HCT116 (cell line): ENCODE measurements around the gene NOA1.

Experiments
- CBX3 ChIP-seq: IDR thresholded peaks from 2 replicates; pipeline ENCODE4 v1.6.1; 2012; ENCODE audit warnings: low read depth
- ELF1 ChIP-seq: IDR thresholded peaks from 2 replicates; pipeline ENCODE4 v1.6.1; 2012; ENCODE audit warnings: low read depth, borderline replicate concordance
- EZH2 ChIP-seq: fragments of 200-600 bp; sonication (generic); IDR thresholded peaks from 2 replicates; pipeline ENCODE4 v1.6.1; 2017; ENCODE audit warnings: antibody characterized with exemption, mixed run types
- FOSL1 ChIP-seq: IDR thresholded peaks from 2 replicates; pipeline ENCODE4 v1.6.1; 2012; ENCODE audit warnings: low read depth
- POLR2A ChIP-seq: IDR thresholded peaks from 2 replicates; pipeline ENCODE4 v1.7.0; 2011; ENCODE audit warnings: borderline replicate concordance; ENCODE audit not compliant: insufficient read depth, insufficient read length; ENCODE audit errors: extremely low read depth
- POLR2AphosphoS5 ChIP-seq: IDR thresholded peaks from 2 replicates; pipeline ENCODE4 v1.6.1; 2011; ENCODE audit warnings: mild to moderate bottlenecking, low read depth, low read length, moderate library complexity
- RAD21 ChIP-seq: IDR thresholded peaks from 2 replicates; pipeline ENCODE4 v1.6.1; 2012; ENCODE audit warnings: low read depth, mild to moderate bottlenecking
- SIN3A ChIP-seq: IDR thresholded peaks from 2 replicates; pipeline ENCODE4 v1.6.1; 2012; ENCODE audit warnings: low read depth
- ZNF274 ChIP-seq: fragments of 200-500 bp; sonication (Bioruptor generic); IDR thresholded peaks from 2 replicates; pipeline ENCODE4 v1.6.1; 2014; ENCODE audit warnings: mild to moderate bottlenecking, low read depth, low read length, inconsistent platforms
- TF ChIP-seq, protein P1 (sequence below), 3 experiments: fragments of 200-600 bp in 1 of 3; sonication (generic) in 1 of 3; IDR thresholded peaks in 2 of 3; conservative IDR thresholded peaks in 1 of 3; 2 replicates each; pipeline ENCODE4 v1.5.1; 2012 to 2017; ENCODE audit warnings: low read depth in 2 of 3, low read length in 2 of 3, antibody characterized with exemption in 1 of 3, borderline replicate concordance in 1 of 3, control low read depth in 1 of 3, mild to moderate bottlenecking in 1 of 3, mixed read lengths in 1 of 3, mixed run types in 1 of 3, moderate library complexity in 1 of 3; ENCODE audit not compliant: insufficient read depth in 1 of 3
- TF ChIP-seq, protein P2 (sequence below): IDR thresholded peaks from 2 replicates; pipeline ENCODE4 v1.6.1; 2012

DNA sequence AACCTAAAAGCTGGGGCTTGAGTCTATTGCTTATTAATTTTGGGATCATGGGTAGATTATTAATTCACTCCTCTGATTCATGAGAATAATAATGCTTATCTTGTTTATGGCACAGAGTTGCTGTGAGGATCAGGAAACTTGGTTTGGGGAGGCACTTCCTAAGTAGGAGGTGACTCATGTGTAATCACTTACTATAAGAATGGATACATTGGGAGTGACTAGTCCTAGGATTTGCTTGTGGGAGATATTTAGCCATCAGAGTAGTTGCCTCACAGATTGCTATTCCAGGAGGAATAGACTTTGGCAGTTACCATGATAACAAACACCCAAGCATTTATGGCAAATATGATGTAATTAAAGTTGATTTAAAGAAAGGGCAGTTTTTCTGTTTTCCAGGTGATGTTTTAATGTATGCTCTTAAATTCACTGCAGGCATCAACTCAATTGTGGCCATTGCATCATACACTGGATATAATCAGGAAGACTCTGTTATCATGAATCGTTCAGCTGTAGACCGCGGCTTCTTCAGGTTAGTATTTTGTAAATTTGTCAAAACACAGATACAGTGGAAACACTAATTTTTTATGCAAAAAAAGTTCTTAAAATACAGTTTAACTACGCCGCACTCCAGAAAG is 43.2 kb upstream of the NOA1 start:
- TF ChIP-seq, protein P1, sequence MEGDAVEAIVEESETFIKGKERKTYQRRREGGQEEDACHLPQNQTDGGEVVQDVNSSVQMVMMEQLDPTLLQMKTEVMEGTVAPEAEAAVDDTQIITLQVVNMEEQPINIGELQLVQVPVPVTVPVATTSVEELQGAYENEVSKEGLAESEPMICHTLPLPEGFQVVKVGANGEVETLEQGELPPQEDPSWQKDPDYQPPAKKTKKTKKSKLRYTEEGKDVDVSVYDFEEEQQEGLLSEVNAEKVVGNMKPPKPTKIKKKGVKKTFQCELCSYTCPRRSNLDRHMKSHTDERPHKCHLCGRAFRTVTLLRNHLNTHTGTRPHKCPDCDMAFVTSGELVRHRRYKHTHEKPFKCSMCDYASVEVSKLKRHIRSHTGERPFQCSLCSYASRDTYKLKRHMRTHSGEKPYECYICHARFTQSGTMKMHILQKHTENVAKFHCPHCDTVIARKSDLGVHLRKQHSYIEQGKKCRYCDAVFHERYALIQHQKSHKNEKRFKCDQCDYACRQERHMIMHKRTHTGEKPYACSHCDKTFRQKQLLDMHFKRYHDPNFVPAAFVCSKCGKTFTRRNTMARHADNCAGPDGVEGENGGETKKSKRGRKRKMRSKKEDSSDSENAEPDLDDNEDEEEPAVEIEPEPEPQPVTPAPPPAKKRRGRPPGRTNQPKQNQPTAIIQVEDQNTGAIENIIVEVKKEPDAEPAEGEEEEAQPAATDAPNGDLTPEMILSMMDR (IDR thresholded peaks at IDR 0.05 in 2 of 3, conservative IDR thresholded peaks at IDR 0.05 in 1 of 3; ENCODE audit: borderline replicate concordance in 1 of 3, insufficient read depth in 1 of 3, low read depth in 2 of 3, low read length in 2 of 3): no peak
- TF ChIP-seq POLR2A: no peak
- TF ChIP-seq, protein P2, sequence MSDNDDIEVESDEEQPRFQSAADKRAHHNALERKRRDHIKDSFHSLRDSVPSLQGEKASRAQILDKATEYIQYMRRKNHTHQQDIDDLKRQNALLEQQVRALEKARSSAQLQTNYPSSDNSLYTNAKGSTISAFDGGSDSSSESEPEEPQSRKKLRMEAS: no peak
- no peak for TF ChIP-seq ZNF274
- no peak for TF ChIP-seq SIN3A
- TF ChIP-seq EZH2: no peak
- no peak for TF ChIP-seq RAD21
- TF ChIP-seq FOSL1: no peak
- TF ChIP-seq CBX3: no peak
- TF ChIP-seq POLR2AphosphoS5: no peak
- TF ChIP-seq ELF1: no peak
